Smooth muscle cell (in vitro differentiated cells): ENCODE measurements around the gene ZBTB20. TPM values are rescaled to one million over a fixed set of nuclear protein-coding genes. Genes with fewer than 3 reads are reported as not detected.

Experiments
- DNase-seq: peaks from one replicate; lab custom pipeline; 2025; ENCODE audit not compliant: unreplicated experiment; lab: John Stamatoyannopoulos, UW
- H2AFZ ChIP-seq: fragments of 200-600 bp; sonication (generic); 2 replicates; pipeline ENCODE4 v1.6.0; 2016; ENCODE audit warnings: antibody characterized with exemption, low read depth, mild to moderate bottlenecking
- H3F3A ChIP-seq: fragments of 200-600 bp; sonication (generic); 2 replicates; pipeline ENCODE4 v1.6.0; 2017; ENCODE audit warnings: antibody characterized with exemption, low read depth
- H3K27ac ChIP-seq: fragments of 200-600 bp; sonication (generic); 2 replicates; pipeline ENCODE4 v1.5.1; 2016; ENCODE audit warnings: low read depth, mild to moderate bottlenecking
- H3K27me3 ChIP-seq: fragments of 200-600 bp; sonication (generic); 2 replicates; pipeline ENCODE4 v1.6.1; 2016; ENCODE audit warnings: low read depth, mild to moderate bottlenecking
- H3K36me3 ChIP-seq: fragments of 200-600 bp; sonication (generic); 2 replicates; pipeline ENCODE4 v1.5.1; 2016; ENCODE audit warnings: low read depth
- H3K4me1 ChIP-seq: fragments of 200-600 bp; sonication (generic); 2 replicates; pipeline ENCODE4 v1.5.1; 2016; ENCODE audit warnings: low read depth
- H3K4me2 ChIP-seq: fragments of 200-600 bp; sonication (generic); 2 replicates; pipeline ENCODE4 v1.6.0; 2016; ENCODE audit warnings: mild to moderate bottlenecking
- H3K4me3 ChIP-seq: fragments of 200-600 bp; sonication (generic); 2 replicates; pipeline ENCODE4 v1.5.1; 2016; ENCODE audit warnings: mild to moderate bottlenecking
- H3K79me2 ChIP-seq: fragments of 200-600 bp; sonication (generic); 2 replicates; pipeline ENCODE4 v1.6.0; 2016; ENCODE audit warnings: low read depth, mild to moderate bottlenecking
- H3K9ac ChIP-seq: fragments of 200-600 bp; sonication (generic); 2 replicates; pipeline ENCODE4 v1.6.0; 2016; ENCODE audit warnings: low read depth
- H3K9me3 ChIP-seq: fragments of 200-600 bp; sonication (generic); replicated peaks from 2 replicates; pipeline ENCODE4 v1.5.1; 2016; ENCODE audit warnings: low read depth
- H4K20me1 ChIP-seq: fragments of 200-600 bp; sonication (generic); 2 replicates; pipeline ENCODE4 v1.6.0; 2016; ENCODE audit warnings: low read depth
- CTCF ChIP-seq: fragments of 200-600 bp; sonication (generic); IDR thresholded peaks from 2 replicates; pipeline ENCODE4 v1.5.1; 2017; ENCODE audit warnings: borderline replicate concordance, mild to moderate bottlenecking, antibody characterized with exemption; ENCODE audit not compliant: insufficient read depth, poor library complexity, severe bottlenecking
- WGBS: methylation state at CpG from one replicate; pipeline ENCODE4 v1.1.7; 2016; ENCODE audit warnings: low lambda C conversion rate; 5-methylcytosine and 5-hydroxymethylcytosine counted together
- polyA plus RNA-seq: library from polyadenylated mRNA; unstranded; fragments of >200 nt; fragmentation: Nextera tagmentation; extraction: Ambion mirVana; gene quantifications from 2 replicates; pipeline ENCODE4 v1.2.1, GENCODE V29; 2016
- total RNA-seq: library from RNA; depleted of rRNA; stranded (reverse); fragments of >200 nt; gene quantifications from 2 replicates; pipeline ENCODE4 v1.2.3, GENCODE V29; 2014

The ZBTB20 gene
- total and polyA plus RNA-seq, 2 experiments from 2014 or later: 4.9 to 6.8 TPM

- H2AFZ ChIP-seq: no peak overlapping the region
- H3K4me1 ChIP-seq: peaks cover 9% of the 10 kb centered on the region
- H3K27me3 ChIP-seq: peaks cover 39% of the 10 kb centered on the region
- WGBS: 75% methylated on average over 1 of the region's 1 CpG
- no peak overlapping the region for H3K4me2 ChIP-seq
- H3K36me3 ChIP-seq: no peaks in the 10 kb centered on the region
- no peak for DNase-seq
- TF ChIP-seq CTCF: no peak
- H3K9me3 ChIP-seq: no peaks in the 10 kb centered on the region
- H4K20me1 ChIP-seq: peaks cover 44% of the 10 kb centered on the region
- no peak overlapping the region for H3K4me3 ChIP-seq
- H3K9ac ChIP-seq: no peak overlapping the region
- H3K79me2 ChIP-seq: no peaks in the 10 kb centered on the region
- H3K27ac ChIP-seq: no peak overlapping the region
- H3F3A ChIP-seq: no peaks in the 10 kb centered on the region
Measured at GRCh38 chr3:114452256-114452655, 694.8 kb downstream of the ZBTB20 start.

DNA sequence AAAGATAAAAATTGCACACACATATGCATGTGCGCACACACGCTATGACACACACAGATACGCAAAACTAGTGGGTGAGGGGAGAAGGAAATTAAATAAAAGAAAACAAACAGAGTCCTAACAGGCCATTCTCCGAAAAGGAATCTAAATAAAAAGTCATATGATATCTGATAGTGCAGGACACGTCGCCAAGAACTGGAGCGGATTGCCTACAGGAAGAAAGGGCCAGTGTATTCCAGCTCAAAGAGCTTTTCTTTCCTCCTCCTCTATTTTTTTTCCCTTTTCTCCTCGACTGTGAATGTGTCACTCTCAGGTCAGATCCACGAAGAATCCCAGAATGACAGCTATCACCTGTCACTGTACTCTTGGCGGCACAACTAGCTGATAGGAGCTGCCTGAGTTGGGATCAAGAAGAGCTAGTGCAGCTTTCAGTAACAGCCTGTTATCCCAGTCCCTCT is 695.5 kb downstream of the ZBTB20 start:
- Histone ChIP-seq H3K27me3 (peaks cover 39% of the 10 kb centered on the region), H3K79me2 (no peaks in the 10 kb centered on the region), H3K36me3 (no peaks in the 10 kb centered on the region), H3F3A (no peaks in the 10 kb centered on the region), H2AFZ (no peak overlapping the region), H3K27ac (no peak overlapping the region), H3K4me1 (peaks cover 9% of the 10 kb centered on the region), H3K4me3 (peak overlapping the region; percentile 2), H3K9ac (no peak overlapping the region), H4K20me1 (peaks cover 44% of the 10 kb centered on the region), H3K9me3 (no peaks in the 10 kb centered on the region), H3K4me2 (no peak overlapping the region)
- 83% methylated on average over 10 of the region's 10 CpGs for WGBS
- DNase-seq: no peak
- no peak for TF ChIP-seq CTCF

GRCh38 chr3:114451051-114451451 is 696.0 kb downstream of the ZBTB20 start:
- Histone ChIP-seq H3K36me3 (no peaks in the 10 kb centered on the region), H3K79me2 (no peaks in the 10 kb centered on the region), H3K4me1 (peaks cover 9% of the 10 kb centered on the region), H3K4me2 (no peak overlapping the region), H3F3A (no peaks in the 10 kb centered on the region), H3K9me3 (no peaks in the 10 kb centered on the region), H3K4me3 (no peak overlapping the region), H3K27me3 (peaks cover 39% of the 10 kb centered on the region), H3K27ac (no peak overlapping the region), H2AFZ (no peak overlapping the region), H4K20me1 (peaks cover 44% of the 10 kb centered on the region), H3K9ac (no peak overlapping the region)
- no peak for TF ChIP-seq CTCF
- 93% methylated on average over 2 of the region's 2 CpGs for WGBS
- no peak for DNase-seq

DNA sequence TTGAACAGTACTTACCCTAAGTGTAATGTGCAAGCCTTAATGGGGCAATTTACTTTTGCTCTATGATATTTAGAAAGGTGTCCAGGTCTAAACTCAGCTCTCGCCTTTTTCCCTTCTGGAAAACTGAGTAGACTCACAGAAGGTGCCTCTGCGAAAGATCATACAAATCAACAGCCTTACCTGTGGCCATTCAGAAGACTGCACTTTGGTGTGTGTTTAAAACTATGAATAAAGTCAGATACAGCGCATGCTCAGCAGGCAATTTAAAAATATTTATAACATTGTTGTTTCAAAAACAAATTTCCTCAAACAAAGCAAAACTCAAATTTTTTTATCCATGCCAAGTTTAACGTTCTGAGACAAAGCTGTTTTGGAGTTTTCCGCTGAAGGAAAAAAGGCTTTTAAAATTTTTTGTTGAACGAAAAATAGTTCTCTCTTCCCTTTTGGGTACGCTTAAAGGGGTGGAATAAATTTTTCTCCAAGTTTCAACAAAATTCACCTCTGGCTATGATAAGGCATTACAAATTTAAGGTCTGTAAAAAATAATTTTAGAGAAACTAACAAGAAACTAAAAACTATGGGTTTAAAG is 697.0 kb downstream of the ZBTB20 start:
- H3K4me2 ChIP-seq: no peak overlapping the region

More for the DNA sequence above, 697.0 kb downstream of the ZBTB20 start:
- no peak overlapping the region for H3K4me3 ChIP-seq
- H3K27me3 ChIP-seq: peaks cover 33% of the 10 kb centered on the region
- H4K20me1 ChIP-seq: peaks cover 40% of the 10 kb centered on the region
- no peaks in the 10 kb centered on the region for H3F3A ChIP-seq
- H3K27ac ChIP-seq: no peak overlapping the region
- no peak for TF ChIP-seq CTCF
- H3K36me3 ChIP-seq: no peaks in the 10 kb centered on the region
- no peaks in the 10 kb centered on the region for H3K9me3 ChIP-seq
- no peak for DNase-seq
- H3K9ac ChIP-seq: no peak overlapping the region
- H3K4me1 ChIP-seq: peaks cover 8% of the 10 kb centered on the region
- WGBS: 93% methylated on average over 7 of the region's 7 CpGs
- H3K79me2 ChIP-seq: no peaks in the 10 kb centered on the region
- H2AFZ ChIP-seq: no peak overlapping the region
